Ureter (tissue), 1 donor: ENCODE results near the gene PCSK2. TPM values are rescaled to one million over a fixed set of nuclear protein-coding genes. Genes with fewer than 3 reads are reported as not detected.
"Not testable (repeated sequence)": the region's sequence is repeated elsewhere in the genome, so short reads cannot be mapped to it uniquely, and the experiment has no call there.

Source experiments
- DNase-seq: peaks from one replicate; pipeline ENCODE4 v3.0.0-alpha.2; 2020; ENCODE audit warnings: low spot score
- total RNA-seq: library from RNA; stranded (reverse); gene quantifications from one replicate; pipeline ENCODE4 v1.2.4, GENCODE V29; 2023
- donor health status: DM: yes; HTN: yes; CAD: no.

The PCSK2 gene, protein sequence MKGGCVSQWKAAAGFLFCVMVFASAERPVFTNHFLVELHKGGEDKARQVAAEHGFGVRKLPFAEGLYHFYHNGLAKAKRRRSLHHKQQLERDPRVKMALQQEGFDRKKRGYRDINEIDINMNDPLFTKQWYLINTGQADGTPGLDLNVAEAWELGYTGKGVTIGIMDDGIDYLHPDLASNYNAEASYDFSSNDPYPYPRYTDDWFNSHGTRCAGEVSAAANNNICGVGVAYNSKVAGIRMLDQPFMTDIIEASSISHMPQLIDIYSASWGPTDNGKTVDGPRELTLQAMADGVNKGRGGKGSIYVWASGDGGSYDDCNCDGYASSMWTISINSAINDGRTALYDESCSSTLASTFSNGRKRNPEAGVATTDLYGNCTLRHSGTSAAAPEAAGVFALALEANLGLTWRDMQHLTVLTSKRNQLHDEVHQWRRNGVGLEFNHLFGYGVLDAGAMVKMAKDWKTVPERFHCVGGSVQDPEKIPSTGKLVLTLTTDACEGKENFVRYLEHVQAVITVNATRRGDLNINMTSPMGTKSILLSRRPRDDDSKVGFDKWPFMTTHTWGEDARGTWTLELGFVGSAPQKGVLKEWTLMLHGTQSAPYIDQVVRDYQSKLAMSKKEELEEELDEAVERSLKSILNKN
- total RNA-seq = not detected

- DNase-seq = no peak
Observed at GRCh38 chr20:17226410-17227218, at the start of gene PCSK2. PCSK2 (plus strand) TSS chr20:17227040; CDS start chr20:17227306, 266 bp downstream.

- DNase-seq = no peak
Observed at GRCh38 chr20:17177341-17177740, 49.5 kb upstream of the PCSK2 start.

DNA sequence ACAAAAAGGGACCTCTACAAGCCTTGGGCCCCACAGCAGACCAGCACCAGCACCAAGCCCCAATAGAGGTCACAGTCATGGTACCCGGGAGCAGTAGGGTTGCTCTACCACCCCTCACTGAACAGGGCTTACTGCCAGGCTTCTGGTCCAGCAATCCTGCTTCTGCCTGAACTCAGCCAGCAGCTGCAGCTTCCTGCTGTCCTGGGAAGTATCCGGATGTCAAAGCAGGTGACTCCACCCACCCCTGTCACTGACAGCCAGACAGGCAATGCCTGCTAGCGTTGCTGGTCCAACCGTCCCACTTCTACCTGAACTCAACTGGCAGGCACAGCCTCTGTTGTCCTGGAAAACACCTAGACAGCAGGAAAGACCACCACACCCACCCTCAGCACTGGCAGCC, 47.0 kb upstream of the PCSK2 start:
- no peak for DNase-seq

GRCh38 chr20:17189976-17190695, 36.7 kb upstream of the PCSK2 start:
- no peak for DNase-seq

DNA sequence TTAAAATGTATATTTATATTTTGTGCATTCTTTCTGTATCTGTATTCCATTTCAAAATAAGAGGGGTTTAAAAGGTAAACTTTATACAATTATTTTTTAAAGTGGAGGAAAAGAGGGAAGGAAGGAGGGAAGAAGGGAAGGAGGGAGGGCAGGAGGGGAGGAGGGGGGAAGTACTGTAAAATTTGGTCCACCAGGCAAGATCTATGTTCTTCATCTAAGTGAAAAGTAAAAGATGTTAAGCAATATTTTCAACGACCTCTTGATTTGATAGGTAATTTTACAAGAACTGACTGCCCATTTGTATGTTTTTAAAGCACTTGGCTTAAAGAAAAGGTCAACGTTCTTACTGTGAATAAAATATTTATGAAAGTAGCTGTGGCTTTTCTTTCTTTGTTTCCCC, 29.8 kb upstream of the PCSK2 start:
- DNase-seq = no peak

- DNase-seq = no peak
Observed at GRCh38 chr20:17202030-17202429, 24.8 kb upstream of the PCSK2 start.

- no peak for DNase-seq
Observed at GRCh38 chr20:17202673-17203072, 24.2 kb upstream of the PCSK2 start.

GRCh38 chr20:17205084-17205813, 21.6 kb upstream of the PCSK2 start:
- no peak for DNase-seq

GRCh38 chr20:17210387-17210786, 16.5 kb upstream of the PCSK2 start:
- DNase-seq = no peak

- DNase-seq = no peak
Observed at GRCh38 chr20:17210983-17211382, 15.9 kb upstream of the PCSK2 start.

GRCh38 chr20:17215167-17215566, 11.7 kb upstream of the PCSK2 start:
- DNase-seq = no peak

GRCh38 chr20:17219856-17220255, 7.0 kb upstream of the PCSK2 start:
- DNase-seq = not testable (repeated sequence)

- DNase-seq = no peak
Observed at GRCh38 chr20:17223553-17223952, 3.3 kb upstream of the PCSK2 start.

GRCh38 chr20:17225851-17226409, 910 bp upstream of the PCSK2 start:
- no peak for DNase-seq

GRCh38 chr20:17227219-17227575, 357 bp downstream of the PCSK2 start:
- no peak for DNase-seq

GRCh38 chr20:17227669-17228623, 1.1 kb downstream of the PCSK2 start:
- DNase-seq = no peak

GRCh38 chr20:17228624-17229061, 1.8 kb downstream of the PCSK2 start:
- DNase-seq = no peak

DNA sequence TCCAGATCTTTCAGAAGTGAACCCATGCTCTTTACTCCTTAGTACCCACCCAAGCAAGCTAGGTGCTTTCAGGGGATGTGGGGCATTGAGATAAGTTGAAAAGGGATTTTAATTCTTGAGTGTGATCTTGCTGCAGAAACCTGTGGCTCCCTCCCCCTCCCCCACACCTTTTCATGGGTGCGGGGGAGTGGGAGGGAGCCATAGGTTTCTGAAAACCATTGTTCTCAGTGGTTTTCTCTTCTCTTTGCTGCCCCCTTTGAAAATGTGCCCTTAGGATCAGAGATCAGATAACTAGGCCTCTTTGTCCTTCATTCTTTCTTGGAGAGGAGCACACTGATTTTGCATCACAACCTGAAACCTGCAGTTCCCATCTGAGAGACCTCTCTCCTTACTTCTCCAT, 2.4 kb downstream of the PCSK2 start:
- DNase-seq = no peak

DNA sequence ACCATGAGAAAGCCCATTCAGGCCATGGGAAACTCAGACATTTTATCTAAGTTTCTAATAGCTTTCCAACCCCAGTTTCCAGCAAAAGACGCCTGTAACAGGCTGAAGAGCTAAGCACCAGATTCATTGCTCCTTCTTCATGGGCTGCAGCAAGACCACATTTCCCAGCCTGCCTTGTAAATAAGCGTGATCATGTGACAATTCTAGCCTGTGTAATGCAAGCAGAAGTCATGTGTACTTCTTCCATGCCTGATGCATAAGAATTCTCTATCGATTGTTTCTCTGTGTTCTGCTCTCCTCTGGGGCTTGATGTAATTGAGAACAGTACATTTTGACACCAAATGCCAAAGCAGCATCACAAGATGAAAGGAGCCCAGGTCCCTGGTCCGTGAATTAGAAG, 6.8 kb downstream of the PCSK2 start:
- DNase-seq = no peak

DNA sequence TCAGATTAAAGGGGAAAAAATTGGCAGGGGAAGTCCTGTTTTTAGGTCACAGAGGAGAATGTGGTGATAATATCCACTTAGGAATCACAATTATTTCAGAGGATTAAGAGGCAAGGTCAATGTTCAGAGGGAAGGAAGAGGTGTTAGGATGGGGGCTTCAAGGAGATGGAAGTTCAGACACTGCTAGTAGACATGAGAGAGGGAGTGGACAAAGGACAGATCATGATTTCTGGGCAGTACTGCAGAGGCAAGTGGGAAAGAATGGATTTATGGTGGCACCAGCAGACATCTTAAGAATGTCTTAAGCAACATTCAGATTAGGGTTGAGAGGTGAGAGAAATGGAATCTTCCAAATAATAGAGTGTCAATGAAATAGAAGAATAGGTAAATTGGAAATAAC, 9.9 kb downstream of the PCSK2 start:
- no peak for DNase-seq
